Loucy (cell line): ENCODE data around the gene TMPRSS13.

Experiments used
- EZH2phosphoT487 ChIP-seq: fragments of 200-600 bp; IDR thresholded peaks from 2 replicates; pipeline ENCODE4 v1.6.1; 2018; ENCODE audit warnings: antibody characterized with exemption, mild to moderate bottlenecking, moderate library complexity, borderline replicate concordance
- TF ChIP-seq, protein P1 (sequence below): fragments of 200-600 bp; sonication (generic); conservative IDR thresholded peaks from 2 replicates; pipeline ENCODE4 v1.5.1; 2014; ENCODE audit warnings: mild to moderate bottlenecking, antibody characterized with exemption, low read length

DNA sequence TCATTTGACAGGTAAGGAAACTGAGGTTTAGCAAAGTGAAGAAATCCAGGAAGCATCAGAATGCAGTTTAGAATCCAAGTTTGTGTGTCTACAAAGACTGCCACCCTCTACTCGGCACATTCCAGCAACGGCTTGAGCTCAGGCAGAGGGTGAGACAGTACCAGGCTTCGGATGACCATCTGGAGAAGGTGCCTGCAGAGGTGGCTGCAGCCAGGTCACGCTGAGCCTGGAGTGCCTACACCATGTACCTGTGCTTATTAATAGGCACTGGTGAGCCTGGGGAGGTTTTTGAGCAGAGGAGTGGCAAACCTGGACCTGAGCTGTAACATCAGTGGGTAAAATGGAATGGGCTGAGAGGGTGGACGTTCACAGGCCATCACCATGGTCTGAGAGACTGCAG lies 57.4 kb downstream of the TMPRSS13 start:
- TF ChIP-seq, protein P1, sequence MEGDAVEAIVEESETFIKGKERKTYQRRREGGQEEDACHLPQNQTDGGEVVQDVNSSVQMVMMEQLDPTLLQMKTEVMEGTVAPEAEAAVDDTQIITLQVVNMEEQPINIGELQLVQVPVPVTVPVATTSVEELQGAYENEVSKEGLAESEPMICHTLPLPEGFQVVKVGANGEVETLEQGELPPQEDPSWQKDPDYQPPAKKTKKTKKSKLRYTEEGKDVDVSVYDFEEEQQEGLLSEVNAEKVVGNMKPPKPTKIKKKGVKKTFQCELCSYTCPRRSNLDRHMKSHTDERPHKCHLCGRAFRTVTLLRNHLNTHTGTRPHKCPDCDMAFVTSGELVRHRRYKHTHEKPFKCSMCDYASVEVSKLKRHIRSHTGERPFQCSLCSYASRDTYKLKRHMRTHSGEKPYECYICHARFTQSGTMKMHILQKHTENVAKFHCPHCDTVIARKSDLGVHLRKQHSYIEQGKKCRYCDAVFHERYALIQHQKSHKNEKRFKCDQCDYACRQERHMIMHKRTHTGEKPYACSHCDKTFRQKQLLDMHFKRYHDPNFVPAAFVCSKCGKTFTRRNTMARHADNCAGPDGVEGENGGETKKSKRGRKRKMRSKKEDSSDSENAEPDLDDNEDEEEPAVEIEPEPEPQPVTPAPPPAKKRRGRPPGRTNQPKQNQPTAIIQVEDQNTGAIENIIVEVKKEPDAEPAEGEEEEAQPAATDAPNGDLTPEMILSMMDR = no peak
- TF ChIP-seq EZH2phosphoT487 = no peak
